Natural killer cell (primary cell): ENCODE measurements around the gene PSMD14. TPM values are rescaled to one million over a fixed set of nuclear protein-coding genes. Genes with fewer than 3 reads are reported as not detected.
A peak's percentile ranks its signal among the peaks of the same experiment; 100 is the strongest.
"Not testable (repeated sequence)": the region's sequence is repeated elsewhere in the genome, so short reads cannot be mapped to it uniquely, and the experiment has no call there.

Experiments used
- ATAC-seq, 3 donors: fragments of 150-1000 bp in 2 of 3; fragments of 200-7000 bp in 1 of 3; cut with Tn5 transposase; 1 replicate in 1 of 3; 2 replicates in 2 of 3; pipeline ENCODE4 v1.10.0; 2021; ENCODE audit warnings: mild to moderate bottlenecking in 2 of 3, moderate library complexity in 2 of 3
- DNase-seq, 2 donors: peaks; one replicate each; pipeline versions ENCODE4 v3.0.0 to v3.0.0-alpha.2; 2013 to 2021; ENCODE audit warnings: mixed read lengths in 1 of 2
- H3K27ac ChIP-seq: one replicate; pipeline ENCODE4 v1.5.1; 2013; ENCODE audit warnings: mild to moderate bottlenecking, low read length
- H3K27me3 ChIP-seq: one replicate; pipeline ENCODE4 v1.6.1; 2013; ENCODE audit warnings: low read length; ENCODE audit not compliant: control insufficient read depth, insufficient read depth
- H3K36me3 ChIP-seq: one replicate; pipeline ENCODE4 v1.6.1; 2013; ENCODE audit warnings: low read length; ENCODE audit not compliant: control insufficient read depth, insufficient read depth
- H3K4me1 ChIP-seq: one replicate; pipeline ENCODE4 v1.6.1; 2013; ENCODE audit warnings: low read length; ENCODE audit not compliant: control insufficient read depth, insufficient read depth
- H3K4me3 ChIP-seq: one replicate; pipeline ENCODE4 v1.5.1; 2013; ENCODE audit warnings: low read length
- H3K9me3 ChIP-seq: one replicate; pipeline ENCODE4 v1.6.1; 2013; ENCODE audit warnings: low read length; ENCODE audit not compliant: control insufficient read depth, insufficient read depth
- H3K27ac Mint-ChIP-seq, 2 donors: one replicate each; pipeline ENCODE4 v1.8.0; 2022; ENCODE audit warnings: mild to moderate bottlenecking in 2 of 2, mixed read lengths in 2 of 2, moderate library complexity in 1 of 2
- H3K27me3 Mint-ChIP-seq, 2 donors: one replicate each; pipeline ENCODE4 v1.8.0; 2022; ENCODE audit warnings: low read depth in 2 of 2, mixed read lengths in 2 of 2
- H3K36me3 Mint-ChIP-seq: one replicate; pipeline ENCODE4 v1.8.0; 2022; ENCODE audit warnings: mixed read lengths
- H3K4me1 Mint-ChIP-seq, 2 donors: one replicate each; pipeline ENCODE4 v1.8.0; 2022; ENCODE audit warnings: mixed read lengths in 2 of 2
- H3K4me3 Mint-ChIP-seq: one replicate; pipeline ENCODE4 v1.8.0; 2022; ENCODE audit warnings: mild to moderate bottlenecking, moderate library complexity, mixed read lengths
- H3K9me3 Mint-ChIP-seq, 2 donors: one replicate each; pipeline ENCODE4 v1.8.0; 2022; ENCODE audit warnings: mixed read lengths in 2 of 2
- WGBS: methylation state at CpG from one replicate; pipeline ENCODE4 v1.1.7; 2013; ENCODE audit warnings: missing lambda C conversion rate; ENCODE audit not compliant: insufficient coverage; 5-methylcytosine and 5-hydroxymethylcytosine counted together
- intact Hi-C: fragments of 100-400 bp; cut with micrococcal nuclease; formaldehyde crosslinking; loops from one replicate; pipeline ENCODE4 v1.14.2; 2022
- total RNA-seq, 4 donors: library from RNA; stranded (reverse); fragments of 120-200 nt in 1 of 4; gene quantifications; one replicate each; pipeline versions ENCODE4 v1.2.3 to v1.2.4, GENCODE V29; 2013 to 2022
- TF ChIP-seq, protein P1 (sequence below): fragments of 200-600 bp; IDR thresholded peaks from one replicate; pipeline ENCODE4 v1.8.0; 2022; ENCODE audit warnings: antibody characterized with exemption

PSMD14 gene
- total RNA-seq, 3 donors from 2014 or later (not counting 1 experiment from before 2014, with no cell fraction given), result 34.2 to 40.9 (median 36.2) TPM

DNA sequence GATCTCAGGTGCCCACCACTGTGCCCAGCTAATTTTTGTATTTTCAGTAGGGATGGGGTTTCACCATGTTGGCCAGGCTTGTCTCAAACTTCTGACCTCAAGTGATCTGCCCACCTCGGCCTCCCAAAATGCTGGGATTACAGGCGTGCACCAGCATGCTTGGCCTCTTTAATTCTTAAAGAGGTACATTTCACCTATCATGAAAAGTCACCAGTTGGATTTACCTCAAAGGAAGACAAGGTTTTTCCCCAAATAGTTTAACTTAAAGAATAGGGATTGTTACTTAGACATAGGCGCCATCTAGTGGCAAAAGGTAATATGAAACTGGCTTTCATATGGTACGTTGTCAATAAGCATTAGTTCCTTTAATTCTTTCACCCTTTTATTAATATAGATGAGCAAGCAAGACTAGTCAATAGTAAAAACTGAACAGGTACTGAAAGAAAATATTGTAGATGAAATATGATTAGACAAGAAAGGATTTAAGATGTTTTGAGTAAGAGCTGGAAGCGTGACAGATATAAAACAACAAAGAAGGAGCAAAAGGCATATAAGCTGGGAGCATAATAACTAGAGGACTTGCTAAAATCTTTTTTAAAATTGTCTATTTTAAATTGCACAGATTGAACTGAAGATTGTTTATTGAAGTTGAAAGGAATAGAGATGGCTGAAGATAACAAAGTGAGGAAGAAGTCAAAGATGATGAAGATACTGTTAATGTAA lies 35.0 kb upstream of the PSMD14 start:
- ATAC-seq (peak in 2 of 3 donors; percentile 64 to 65), DNase-seq (peak in 1 of 2 donors; percentile 83)
- WGBS, result 88% methylated on average over 3 of the region's 5 CpGs
- H3K4me1 Mint-ChIP-seq, result peaks cover 4 to 6% of the 10 kb centered on the region in 2 donors
- Histone ChIP-seq H3K9me3 (no peaks in the 10 kb centered on the region), H3K4me1 (no peaks in the 10 kb centered on the region), H3K36me3 (no peaks in the 10 kb centered on the region), H3K4me3 (no peak overlapping the region), H3K27me3 (peaks cover 10% of the 10 kb centered on the region), H3K27ac (no peak overlapping the region)
- no peak overlapping the region for H3K4me3 Mint-ChIP-seq
- H3K27me3 Mint-ChIP-seq, result peaks cover 12 to 27% of the 10 kb centered on the region in 2 donors
- H3K27ac Mint-ChIP-seq, result no peak overlapping the region
- intact Hi-C loops, result loop anchor here (1.0 kb wide), 1 partner anchor 50 kb away; no protein-coding TSS in a partner anchor
- no peaks in the 10 kb centered on the region for H3K9me3 Mint-ChIP-seq
- no peaks in the 10 kb centered on the region for H3K36me3 Mint-ChIP-seq
- TF ChIP-seq, protein P1, sequence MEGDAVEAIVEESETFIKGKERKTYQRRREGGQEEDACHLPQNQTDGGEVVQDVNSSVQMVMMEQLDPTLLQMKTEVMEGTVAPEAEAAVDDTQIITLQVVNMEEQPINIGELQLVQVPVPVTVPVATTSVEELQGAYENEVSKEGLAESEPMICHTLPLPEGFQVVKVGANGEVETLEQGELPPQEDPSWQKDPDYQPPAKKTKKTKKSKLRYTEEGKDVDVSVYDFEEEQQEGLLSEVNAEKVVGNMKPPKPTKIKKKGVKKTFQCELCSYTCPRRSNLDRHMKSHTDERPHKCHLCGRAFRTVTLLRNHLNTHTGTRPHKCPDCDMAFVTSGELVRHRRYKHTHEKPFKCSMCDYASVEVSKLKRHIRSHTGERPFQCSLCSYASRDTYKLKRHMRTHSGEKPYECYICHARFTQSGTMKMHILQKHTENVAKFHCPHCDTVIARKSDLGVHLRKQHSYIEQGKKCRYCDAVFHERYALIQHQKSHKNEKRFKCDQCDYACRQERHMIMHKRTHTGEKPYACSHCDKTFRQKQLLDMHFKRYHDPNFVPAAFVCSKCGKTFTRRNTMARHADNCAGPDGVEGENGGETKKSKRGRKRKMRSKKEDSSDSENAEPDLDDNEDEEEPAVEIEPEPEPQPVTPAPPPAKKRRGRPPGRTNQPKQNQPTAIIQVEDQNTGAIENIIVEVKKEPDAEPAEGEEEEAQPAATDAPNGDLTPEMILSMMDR, result peak; percentile 93

- DNase-seq, result peak in 1 of 2 donors; percentile 14
- H3K4me1 ChIP-seq, intact Hi-C loops: not testable (repeated sequence)
Observed at GRCh38 chr2:161278564-161279229, 29.5 kb upstream of the PSMD14 start.

GRCh38 chr2:161279230-161279815 lies 28.9 kb upstream of the PSMD14 start:
- H3K9me3 ChIP-seq, ATAC-seq, H3K27me3 ChIP-seq, DNase-seq, H3K4me1 ChIP-seq, H3K36me3 Mint-ChIP-seq, H3K4me3 Mint-ChIP-seq, H3K27ac Mint-ChIP-seq, H3K36me3 ChIP-seq, H3K4me1 Mint-ChIP-seq, H3K27ac ChIP-seq, intact Hi-C loops, H3K4me3 ChIP-seq, H3K9me3 Mint-ChIP-seq: not testable (repeated sequence)
- H3K27me3 Mint-ChIP-seq, result peaks cover 10 to 18% of the 10 kb centered on the region in 2 donors
- WGBS, result 94% methylated on average over 4 of the region's 5 CpGs

More at GRCh38 chr2:161278564-161279229, 29.5 kb upstream of the PSMD14 start:
- not testable (repeated sequence) for ATAC-seq, H3K27ac Mint-ChIP-seq, H3K36me3 ChIP-seq, H3K36me3 Mint-ChIP-seq, H3K4me1 Mint-ChIP-seq, H3K27me3 ChIP-seq, H3K4me3 ChIP-seq, H3K9me3 ChIP-seq, H3K4me3 Mint-ChIP-seq, H3K27ac ChIP-seq, H3K9me3 Mint-ChIP-seq
- WGBS, result 71% methylated on average over 11 of the region's 11 CpGs
- peaks cover 6 to 14% of the 10 kb centered on the region in 2 donors for H3K27me3 Mint-ChIP-seq

GRCh38 chr2:161280906-161281323 lies 27.3 kb upstream of the PSMD14 start:
- H3K4me3 Mint-ChIP-seq, H3K4me1 ChIP-seq, H3K27ac Mint-ChIP-seq, H3K9me3 ChIP-seq, H3K4me1 Mint-ChIP-seq, H3K36me3 Mint-ChIP-seq, intact Hi-C loops, H3K9me3 Mint-ChIP-seq, H3K4me3 ChIP-seq, ATAC-seq, H3K27me3 ChIP-seq, H3K27ac ChIP-seq, H3K36me3 ChIP-seq: not testable (repeated sequence)
- 76% methylated on average over 18 of the region's 18 CpGs for WGBS
- peaks cover 20 to 22% of the 10 kb centered on the region in 2 donors for H3K27me3 Mint-ChIP-seq
- peak in 1 of 2 donors; percentile 12 for DNase-seq

GRCh38 chr2:161281615-161282310 lies 26.5 kb upstream of the PSMD14 start:
- H3K4me3 Mint-ChIP-seq, H3K27me3 ChIP-seq, H3K36me3 ChIP-seq, ATAC-seq, H3K4me1 Mint-ChIP-seq, H3K4me3 ChIP-seq, H3K27ac Mint-ChIP-seq, H3K36me3 Mint-ChIP-seq, H3K4me1 ChIP-seq, H3K9me3 ChIP-seq, H3K9me3 Mint-ChIP-seq, DNase-seq, intact Hi-C loops, H3K27ac ChIP-seq: not testable (repeated sequence)
- 84% methylated on average over 11 of the region's 11 CpGs for WGBS
- peaks cover 23 to 24% of the 10 kb centered on the region in 2 donors for H3K27me3 Mint-ChIP-seq

- H3K9me3 ChIP-seq, intact Hi-C loops, H3K4me1 ChIP-seq, H3K36me3 ChIP-seq, DNase-seq, ATAC-seq, H3K9me3 Mint-ChIP-seq, H3K4me3 ChIP-seq, H3K27me3 ChIP-seq, H3K27ac ChIP-seq, H3K4me1 Mint-ChIP-seq, H3K4me3 Mint-ChIP-seq, H3K36me3 Mint-ChIP-seq, H3K27ac Mint-ChIP-seq: not testable (repeated sequence)
- peaks cover 26 to 29% of the 10 kb centered on the region in 2 donors for H3K27me3 Mint-ChIP-seq
- WGBS, result 96% methylated on average over 9 of the region's 9 CpGs
Observed at GRCh38 chr2:161282311-161282644, 25.9 kb upstream of the PSMD14 start.
